Stimulated activated CD4-positive, alpha-beta T cell treated with anti-CD3 and anti-CD28 coated beads, Interleukin-2, amount 100 ng/mL, for 4 hours (primary cell): ENCODE data around the gene RPS14.
"Not testable (repeated sequence)": the region's sequence is repeated elsewhere in the genome, so short reads cannot be mapped to it uniquely, and the experiment has no call there.

Experiments used
- DNase-seq: peaks from one replicate; pipeline ENCODE4 v3.0.0-alpha.2; 2020; ENCODE audit warnings: low read depth

The RPS14 gene

GRCh38 chr5:150479416-150479815 is 29.9 kb upstream of the RPS14 start:
- DNase-seq = no peak

DNA sequence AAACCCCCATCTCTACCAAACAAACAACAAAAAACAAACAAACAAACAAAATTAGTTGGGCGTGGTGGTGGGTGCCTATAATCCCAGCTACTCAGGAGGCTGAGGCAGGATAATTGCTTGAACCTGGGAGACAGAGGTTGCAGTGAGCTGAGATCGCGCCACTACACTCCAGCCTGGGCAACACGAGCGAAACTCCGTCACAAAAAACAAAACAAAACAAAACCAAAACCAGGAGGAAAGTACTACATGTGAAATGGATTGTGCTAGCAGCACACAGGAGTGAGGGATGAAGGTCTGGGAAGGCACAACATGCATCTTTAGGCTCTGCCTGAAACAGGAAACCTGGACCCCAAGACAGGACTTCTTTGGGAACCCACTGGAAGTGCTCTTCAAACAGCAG is 27.0 kb upstream of the RPS14 start:
- not testable (repeated sequence) for DNase-seq

GRCh38 chr5:150473673-150474358 is 24.3 kb upstream of the RPS14 start:
- no peak for DNase-seq

- no peak for DNase-seq
These were observed 20.4 kb upstream of the RPS14 start for GRCh38 chr5:150469718-150470469.

DNA sequence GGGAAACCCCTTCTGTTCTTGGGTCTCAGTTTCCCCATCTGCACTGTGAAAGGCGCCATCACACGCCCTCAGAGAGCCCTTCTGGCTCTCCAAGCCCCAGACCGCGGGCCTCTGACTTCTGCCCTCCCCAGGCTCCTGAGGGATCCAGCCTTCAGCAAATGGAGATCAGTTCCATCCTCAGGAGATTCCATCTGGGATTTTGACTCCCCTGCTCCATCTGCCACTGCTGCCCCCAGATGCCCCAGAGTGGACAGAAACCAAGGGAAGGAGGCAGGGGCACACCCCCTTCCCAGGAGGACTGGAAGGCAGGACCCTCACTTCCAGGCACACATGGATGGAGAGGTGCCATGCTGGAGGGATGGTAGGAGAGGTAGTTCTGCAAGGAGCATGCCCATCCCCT is 18.7 kb upstream of the RPS14 start:
- DNase-seq = no peak

DNA sequence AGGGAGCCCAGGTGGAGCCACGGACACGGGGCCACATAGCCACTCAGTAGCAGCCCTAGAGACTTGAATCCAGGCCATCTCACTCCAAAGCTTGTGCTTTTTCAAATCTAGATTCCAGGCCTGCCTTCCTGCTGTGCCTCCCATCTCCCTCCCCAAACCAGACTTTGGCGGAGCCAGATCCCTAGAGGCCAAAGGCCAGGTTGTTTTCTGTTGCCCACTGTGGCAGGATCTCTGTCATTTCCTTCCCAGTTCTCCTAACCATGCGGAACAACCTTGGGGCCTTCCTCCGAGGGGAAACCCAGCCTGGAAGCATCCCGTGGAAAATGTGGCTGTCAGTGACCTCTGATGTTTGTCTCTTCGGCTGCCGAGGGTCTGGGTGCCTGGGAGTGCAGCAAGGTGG is 16.4 kb upstream of the RPS14 start:
- no peak for DNase-seq

GRCh38 chr5:150464554-150465012 is 15.0 kb upstream of the RPS14 start:
- no peak for DNase-seq

DNA sequence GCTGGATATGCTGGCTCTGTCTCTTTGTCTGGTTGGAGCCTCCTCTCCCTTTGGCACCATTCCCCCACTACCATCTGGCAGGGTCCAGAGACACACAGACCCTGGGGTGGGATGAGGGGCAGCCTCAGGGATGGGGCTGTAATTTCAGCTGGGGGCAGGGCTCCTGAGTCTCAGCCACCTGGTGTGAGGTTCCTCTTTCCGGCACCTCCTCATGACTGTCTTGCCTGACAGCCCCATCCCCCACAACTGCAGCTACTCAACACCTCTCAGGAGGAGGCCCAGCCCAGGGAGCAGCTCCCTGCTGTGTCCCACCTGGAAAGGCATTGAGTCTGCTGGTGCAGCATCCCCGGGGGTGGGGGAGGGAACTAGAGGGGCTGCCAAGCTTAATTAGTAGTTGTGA is 11.7 kb upstream of the RPS14 start:
- DNase-seq = no peak

- no peak for DNase-seq
These were observed 11.2 kb upstream of the RPS14 start for GRCh38 chr5:150460781-150461180.

GRCh38 chr5:150458802-150459557 is 9.4 kb upstream of the RPS14 start:
- peak; percentile 82 for DNase-seq

- no peak for DNase-seq
These were observed 8.2 kb upstream of the RPS14 start for GRCh38 chr5:150457562-150458240.

DNA sequence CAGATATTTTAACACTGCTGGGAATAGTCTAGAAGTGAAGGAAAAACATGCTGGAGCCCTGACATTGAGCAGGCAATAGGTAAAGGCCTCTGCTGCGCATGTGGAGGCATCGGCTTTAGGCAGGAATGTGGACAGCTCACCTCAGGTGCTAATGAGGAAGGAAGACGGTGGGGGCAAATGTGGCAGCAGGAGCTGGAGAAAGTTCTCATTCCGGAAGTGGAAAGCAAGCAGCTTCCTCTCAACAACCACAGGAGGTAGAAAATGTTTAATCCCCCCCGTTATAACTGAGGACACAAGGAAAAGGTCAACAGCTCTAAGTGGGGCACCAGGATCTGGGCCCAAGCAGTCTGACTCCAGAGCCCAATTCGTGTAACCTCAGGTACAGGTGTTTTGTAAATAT is 7.6 kb upstream of the RPS14 start:
- DNase-seq = no peak

DNA sequence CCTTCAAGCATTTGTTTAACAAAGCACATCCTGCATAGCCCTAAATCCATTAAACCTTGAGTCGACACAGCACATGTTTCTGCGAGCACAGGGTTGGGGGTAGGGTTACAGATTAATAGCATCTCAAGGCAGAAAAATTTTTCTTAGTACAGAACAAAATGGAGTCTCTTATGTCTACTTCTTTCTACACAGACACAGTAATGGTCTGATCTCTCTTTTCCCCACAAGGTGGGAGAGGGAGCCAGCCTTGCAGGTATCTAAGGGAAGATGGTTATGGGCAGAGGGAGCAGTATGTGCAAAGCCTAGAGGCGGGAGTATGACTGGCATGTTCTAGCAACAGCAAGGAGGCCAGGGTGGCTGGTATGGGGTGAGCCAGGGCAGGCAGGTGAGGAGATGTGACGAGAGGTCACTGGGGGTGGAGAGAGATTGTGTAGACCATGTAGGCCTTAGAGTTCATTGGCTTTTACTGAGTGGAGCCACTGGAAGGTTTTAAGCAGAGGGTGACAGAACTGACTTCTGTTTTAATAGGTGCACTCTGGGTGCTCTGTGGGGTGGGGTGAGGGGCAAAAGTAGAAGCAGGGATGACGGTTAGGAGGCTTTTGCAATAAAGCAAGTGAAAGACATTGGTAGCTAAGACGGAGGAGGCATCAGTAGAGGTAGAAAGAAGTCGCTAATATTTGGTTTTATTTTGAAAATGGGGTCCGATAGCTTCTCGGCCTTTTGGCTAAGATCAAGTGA is 5.1 kb upstream of the RPS14 start:
- DNase-seq = no peak

- DNase-seq = not testable (repeated sequence)
These were observed 4.5 kb upstream of the RPS14 start for GRCh38 chr5:150454027-150454426.

DNA sequence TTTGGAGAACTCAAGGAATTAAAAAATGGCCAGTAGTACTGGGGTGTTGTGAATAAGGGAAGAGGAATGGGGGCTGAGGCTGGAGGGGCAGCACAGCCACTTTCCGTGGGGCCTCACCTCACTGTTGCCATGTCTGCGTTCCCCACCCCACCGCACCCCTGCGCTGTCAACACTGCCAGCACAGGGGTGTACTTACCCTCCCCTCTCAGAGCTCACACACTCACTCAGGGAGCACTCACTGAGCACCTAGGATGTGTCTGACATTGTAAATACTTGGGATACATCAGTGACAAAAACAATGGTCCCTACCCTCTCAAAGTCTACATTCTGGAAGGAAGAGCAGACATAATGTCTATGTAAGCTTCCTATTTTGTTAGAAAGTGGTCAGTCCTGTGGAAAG is 3.4 kb upstream of the RPS14 start:
- DNase-seq = no peak

DNA sequence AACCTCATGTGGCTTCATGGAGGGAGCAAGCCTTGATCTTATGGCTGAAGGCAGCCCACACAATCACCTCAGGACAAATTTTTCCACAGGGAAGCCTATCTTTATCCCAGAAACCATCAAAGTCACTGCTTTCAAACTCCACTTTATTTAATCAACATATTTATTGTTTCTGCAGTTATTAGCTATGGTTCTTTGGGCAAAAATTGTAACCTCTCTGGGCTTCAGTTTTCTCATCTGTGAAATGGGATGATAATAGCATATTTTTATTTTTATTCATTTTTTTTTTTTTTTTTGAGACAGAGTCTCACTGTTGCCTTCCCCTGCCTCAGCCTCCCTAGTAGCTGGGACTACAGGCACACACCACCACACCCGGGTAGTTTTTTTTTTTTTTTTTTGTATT is 2.1 kb upstream of the RPS14 start:
- no peak for DNase-seq

DNA sequence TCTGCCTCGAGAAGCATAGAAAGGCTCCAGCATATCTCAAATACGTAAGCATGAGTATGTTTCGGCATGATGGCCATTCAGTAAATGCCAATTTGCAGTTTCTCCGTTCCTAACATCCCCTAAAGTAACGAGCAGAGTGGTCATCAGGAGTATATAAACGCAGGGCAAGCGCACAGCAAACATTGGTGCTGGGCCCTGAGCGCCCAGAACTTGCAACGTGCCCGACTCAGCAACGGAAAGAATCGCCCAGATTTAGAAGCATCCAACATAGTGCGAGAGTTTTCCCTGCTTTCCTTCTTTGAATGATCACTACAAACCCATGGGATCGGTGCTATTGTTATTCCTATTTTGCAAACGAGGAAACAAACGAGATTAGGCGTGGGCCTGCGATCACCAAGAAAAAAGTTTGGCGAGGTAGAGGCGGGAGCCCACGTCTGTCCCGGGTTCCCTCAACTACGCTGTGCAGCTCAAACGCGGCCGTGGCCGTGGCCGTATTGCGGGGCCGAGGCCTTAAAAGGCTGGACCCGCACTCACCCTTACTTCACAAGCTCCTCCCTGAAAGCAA is 505 bp downstream of the RPS14 start:
- no peak for DNase-seq

DNA sequence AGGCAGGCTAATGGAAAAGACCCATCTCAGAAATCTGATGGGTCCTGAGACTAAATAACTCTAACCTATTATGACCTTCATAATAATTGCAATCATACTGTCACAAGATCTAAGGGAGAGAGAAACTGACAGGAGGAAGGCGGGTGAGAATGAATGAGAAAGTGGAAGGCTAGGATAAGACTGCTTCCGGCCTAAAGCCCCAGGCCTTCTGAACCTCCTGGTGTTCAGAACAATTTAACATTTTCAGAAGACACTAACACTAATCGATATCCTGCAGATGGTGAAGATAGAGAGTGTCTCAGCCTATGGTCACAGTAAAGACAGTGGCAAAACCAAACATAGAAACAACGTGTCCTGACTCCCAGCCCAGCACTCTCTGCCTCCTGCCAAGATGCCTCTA is 1.2 kb downstream of the RPS14 start:
- DNase-seq = no peak

- no peak for DNase-seq
These were observed 2.4 kb downstream of the RPS14 start for GRCh38 chr5:150447188-150447587.

- no peak for DNase-seq
These were observed 3.0 kb downstream of the RPS14 start for GRCh38 chr5:150446583-150446982.

DNA sequence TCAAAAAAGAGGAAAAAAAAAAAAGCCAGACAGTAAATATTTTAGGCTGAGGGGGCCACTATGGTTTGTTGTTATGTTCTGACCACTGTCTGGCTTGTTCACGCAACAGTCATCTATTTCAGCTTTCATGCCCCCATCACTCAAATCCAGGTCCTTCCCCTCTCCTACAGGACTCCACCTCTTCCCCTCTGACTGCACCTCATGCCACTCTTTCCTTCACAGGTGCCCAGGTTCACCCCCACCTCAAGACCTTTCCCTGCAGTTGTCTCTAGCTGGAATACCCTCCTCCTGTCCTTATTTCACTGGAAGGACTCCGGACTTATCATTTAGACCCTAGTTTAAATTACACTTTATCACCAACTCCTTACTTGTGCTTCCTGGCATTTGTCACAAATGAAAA is 3.5 kb downstream of the RPS14 start:
- no peak for DNase-seq
